22Rv1 (cell line): Measurements from ENCODE around the gene FXYD6.

Experiments used
- CTCF ChIP-seq: fragments of 450-650 bp; IDR thresholded peaks from 2 replicates; pipeline ENCODE4 v1.5.1; 2017; ENCODE audit warnings: mild to moderate bottlenecking
- ZFX ChIP-seq: fragments of 450-650 bp; IDR thresholded peaks from 2 replicates; pipeline ENCODE4 v1.6.1; 2017; ENCODE audit warnings: antibody characterized with exemption, borderline replicate concordance

GRCh38 chr11:117910941-117911655, 34.6 kb upstream of the FXYD6 start:
- TF ChIP-seq CTCF (no peak), ZFX (no peak)
